Memory B cell (primary cell): ENCODE results near the gene FKBP4.

Source experiments
- ATAC-seq: fragments of 150-1000 bp; cut with Tn5 transposase; 2 replicates; pipeline ENCODE4 v1.10.0; 2021; ENCODE audit warnings: low read depth, mild to moderate bottlenecking, moderate library complexity
- DNase-seq, 2 donors: peaks; one replicate each; pipeline ENCODE4 v3.0.0; 2022; ENCODE audit warnings: low spot score in 2 of 2
- H3K27ac Mint-ChIP-seq: one replicate; pipeline ENCODE4 v1.8.0; 2022; ENCODE audit warnings: mild to moderate bottlenecking, moderate library complexity, mixed read lengths
- H3K27me3 Mint-ChIP-seq: one replicate; pipeline ENCODE4 v1.8.0; 2022; ENCODE audit warnings: mixed read lengths
- H3K36me3 Mint-ChIP-seq: one replicate; pipeline ENCODE4 v1.8.0; 2022; ENCODE audit warnings: mild to moderate bottlenecking, mixed read lengths
- H3K4me1 Mint-ChIP-seq: one replicate; pipeline ENCODE4 v1.8.0; 2022; ENCODE audit warnings: mixed read lengths
- H3K4me3 Mint-ChIP-seq: one replicate; pipeline ENCODE4 v1.8.0; 2022; ENCODE audit warnings: mild to moderate bottlenecking, moderate library complexity, mixed read lengths
- H3K9me3 Mint-ChIP-seq: one replicate; pipeline ENCODE4 v1.8.0; 2022; ENCODE audit warnings: mixed read lengths

FKBP4 gene

GRCh38 chr12:2812290-2813213 is 17.8 kb downstream of the FKBP4 start, which contains the start of gene ITFG2:
Gene ITFG2, plus strand, starts transcription at chr12:2812668. Its CDS starts 93 bp downstream, at chr12:2812761.
- H3K4me3 Mint-ChIP-seq, result peak within 1 kb of the TSS; percentile 100
- H3K36me3 Mint-ChIP-seq, result peaks cover 6% of the 10 kb centered on the region
- no peaks in the 10 kb centered on the region for H3K9me3 Mint-ChIP-seq
- peak within 1 kb of the TSS; percentile 98 for H3K27ac Mint-ChIP-seq
- H3K4me1 Mint-ChIP-seq, result peaks cover 11% of the 10 kb centered on the region
- DNase-seq (peak; percentile 89 to 91), ATAC-seq (peak; percentile 92)
- no peaks in the 10 kb centered on the region for H3K27me3 Mint-ChIP-seq

GRCh38 chr12:2813214-2814185 is 18.7 kb downstream of the FKBP4 start:
- no peak for ATAC-seq
- Mint-ChIP-seq H3K27me3 (no peaks in the 10 kb centered on the region), H3K4me1 (peaks cover 17% of the 10 kb centered on the region)

GRCh38 chr12:2819810-2820209 is 25.0 kb downstream of the FKBP4 start:
- Mint-ChIP-seq H3K4me3 (no peak overlapping the region), H3K27me3 (no peaks in the 10 kb centered on the region), H3K36me3 (peaks cover 47% of the 10 kb centered on the region)

More at GRCh38 chr12:2813214-2814185, 18.7 kb downstream of the FKBP4 start:
- Mint-ChIP-seq H3K4me3 (peak overlapping the region; percentile 100), H3K36me3 (peaks cover 14% of the 10 kb centered on the region), H3K9me3 (no peaks in the 10 kb centered on the region), H3K27ac (peak overlapping the region; percentile 98)
- peak; percentile 19 to 20 for DNase-seq

GRCh38 chr12:2820432-2820831 is 25.7 kb downstream of the FKBP4 start:
- Mint-ChIP-seq H3K27me3 (no peaks in the 10 kb centered on the region), H3K4me1 (peaks cover 9% of the 10 kb centered on the region), H3K9me3 (no peaks in the 10 kb centered on the region), H3K4me3 (no peak overlapping the region), H3K36me3 (peaks cover 51% of the 10 kb centered on the region), H3K27ac (no peak overlapping the region)
- ATAC-seq, result no peak
- DNase-seq, result no peak

More at GRCh38 chr12:2819810-2820209, 25.0 kb downstream of the FKBP4 start:
- Mint-ChIP-seq H3K9me3 (no peaks in the 10 kb centered on the region), H3K27ac (no peak overlapping the region), H3K4me1 (peaks cover 9% of the 10 kb centered on the region)
- DNase-seq (no peak), ATAC-seq (no peak)

GRCh38 chr12:2823483-2823882 is 28.7 kb downstream of the FKBP4 start:
- Mint-ChIP-seq H3K9me3 (no peaks in the 10 kb centered on the region), H3K4me3 (no peak overlapping the region), H3K27ac (no peak overlapping the region), H3K4me1 (peaks cover 4% of the 10 kb centered on the region), H3K36me3 (peaks cover 52% of the 10 kb centered on the region), H3K27me3 (no peaks in the 10 kb centered on the region)
- ATAC-seq, result no peak
- no peak for DNase-seq

- DNase-seq (no peak), ATAC-seq (no peak)
- Mint-ChIP-seq H3K36me3 (peaks cover 55% of the 10 kb centered on the region), H3K4me3 (no peak overlapping the region), H3K4me1 (peaks cover 3% of the 10 kb centered on the region), H3K27ac (no peak overlapping the region), H3K27me3 (no peaks in the 10 kb centered on the region), H3K9me3 (no peaks in the 10 kb centered on the region)
These were observed 29.8 kb downstream of the FKBP4 start for GRCh38 chr12:2824541-2824940.

- ATAC-seq (no peak), DNase-seq (no peak)
- no peaks in the 10 kb centered on the region for H3K4me1 Mint-ChIP-seq
- no peaks in the 10 kb centered on the region for H3K27me3 Mint-ChIP-seq
- H3K9me3 Mint-ChIP-seq, result no peaks in the 10 kb centered on the region
- H3K4me3 Mint-ChIP-seq, result no peak overlapping the region
- H3K36me3 Mint-ChIP-seq, result peaks cover 52% of the 10 kb centered on the region
- no peak overlapping the region for H3K27ac Mint-ChIP-seq
These were observed 30.4 kb downstream of the FKBP4 start for GRCh38 chr12:2825132-2825531.

GRCh38 chr12:2826036-2826435 is 31.3 kb downstream of the FKBP4 start:
- peaks cover 53% of the 10 kb centered on the region for H3K36me3 Mint-ChIP-seq
- H3K9me3 Mint-ChIP-seq, result no peaks in the 10 kb centered on the region
- no peak overlapping the region for H3K27ac Mint-ChIP-seq
- H3K4me3 Mint-ChIP-seq, result no peak overlapping the region
- ATAC-seq (no peak), DNase-seq (no peak)
- no peaks in the 10 kb centered on the region for H3K27me3 Mint-ChIP-seq
- no peaks in the 10 kb centered on the region for H3K4me1 Mint-ChIP-seq

GRCh38 chr12:2826721-2827515 is 32.1 kb downstream of the FKBP4 start:
- DNase-seq, result no peak
- Mint-ChIP-seq H3K27me3 (no peaks in the 10 kb centered on the region), H3K4me3 (no peak overlapping the region), H3K4me1 (no peaks in the 10 kb centered on the region), H3K36me3 (peaks cover 52% of the 10 kb centered on the region), H3K27ac (no peak overlapping the region), H3K9me3 (no peaks in the 10 kb centered on the region)
- no peak for ATAC-seq

GRCh38 chr12:2829275-2829674 is 34.5 kb downstream of the FKBP4 start:
- Mint-ChIP-seq H3K27me3 (no peaks in the 10 kb centered on the region), H3K27ac (no peak overlapping the region), H3K36me3 (peaks cover 41% of the 10 kb centered on the region)

GRCh38 chr12:2832550-2833127 is 37.9 kb downstream of the FKBP4 start:
- peak overlapping the region; percentile 58 for H3K27ac Mint-ChIP-seq
- H3K4me3 Mint-ChIP-seq, result no peak overlapping the region
- peaks cover 22% of the 10 kb centered on the region for H3K36me3 Mint-ChIP-seq
- DNase-seq, result no peak
- ATAC-seq, result no peak
- no peaks in the 10 kb centered on the region for H3K27me3 Mint-ChIP-seq
- no peaks in the 10 kb centered on the region for H3K9me3 Mint-ChIP-seq
- H3K4me1 Mint-ChIP-seq, result peaks cover 2% of the 10 kb centered on the region

More at GRCh38 chr12:2829275-2829674, 34.5 kb downstream of the FKBP4 start:
- Mint-ChIP-seq H3K4me3 (no peak overlapping the region), H3K9me3 (no peaks in the 10 kb centered on the region), H3K4me1 (no peaks in the 10 kb centered on the region)
- no peak for ATAC-seq
- DNase-seq, result no peak

- DNase-seq (no peak), ATAC-seq (no peak)
- Mint-ChIP-seq H3K4me3 (no peak overlapping the region), H3K9me3 (no peaks in the 10 kb centered on the region), H3K27ac (no peak overlapping the region), H3K4me1 (peaks cover 2% of the 10 kb centered on the region), H3K27me3 (no peaks in the 10 kb centered on the region), H3K36me3 (peaks cover 21% of the 10 kb centered on the region)
These were observed 38.6 kb downstream of the FKBP4 start for GRCh38 chr12:2833327-2833726.

- Mint-ChIP-seq H3K36me3 (peaks cover 20% of the 10 kb centered on the region), H3K27me3 (no peaks in the 10 kb centered on the region), H3K27ac (no peak overlapping the region), H3K9me3 (no peaks in the 10 kb centered on the region), H3K4me1 (peaks cover 2% of the 10 kb centered on the region), H3K4me3 (no peak overlapping the region)
- ATAC-seq, result no peak
- DNase-seq, result no peak
These were observed 39.0 kb downstream of the FKBP4 start for GRCh38 chr12:2833810-2834209.
